Posterior cingulate gyrus (tissue), 11 donors: ENCODE data around the gene ZBED6.
"Not testable (repeated sequence)": the region's sequence is repeated elsewhere in the genome, so short reads cannot be mapped to it uniquely, and the experiment has no call there.

ENCODE experiments used
- DNase-seq, 10 donors: peaks; one replicate each; pipeline versions ENCODE4 v3.0.0 to v3.0.0-alpha.2; 2020 to 2021; ENCODE audit warnings: mixed read lengths in 3 of 10
- intact Hi-C: fragments of 100-400 bp; cut with DNase I; formaldehyde crosslinking; loops from one replicate; pipeline ENCODE4 v1.15.1; 2023

Gene ZBED6

DNA sequence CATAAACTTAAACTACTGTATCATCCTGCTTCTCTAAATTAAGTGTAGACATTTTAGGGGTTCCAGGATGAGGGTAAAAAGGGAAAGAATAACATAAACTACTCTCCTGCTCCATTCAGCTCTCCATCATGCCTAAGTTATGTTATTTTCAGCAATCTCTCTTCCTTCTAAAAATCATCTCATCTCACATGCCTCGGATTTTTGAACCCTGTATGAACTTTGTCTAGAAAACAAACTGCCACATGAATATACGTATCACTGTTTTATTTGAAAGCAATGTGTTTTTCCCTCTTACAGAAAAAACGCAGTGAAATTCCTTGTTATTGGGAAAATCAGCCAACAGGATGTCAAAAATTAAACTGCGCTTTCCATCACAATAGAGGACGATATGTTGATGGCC lies 32.6 kb downstream of the ZBED6 start:
- DNase-seq = no peak
- intact Hi-C loops = no loop called here

DNA sequence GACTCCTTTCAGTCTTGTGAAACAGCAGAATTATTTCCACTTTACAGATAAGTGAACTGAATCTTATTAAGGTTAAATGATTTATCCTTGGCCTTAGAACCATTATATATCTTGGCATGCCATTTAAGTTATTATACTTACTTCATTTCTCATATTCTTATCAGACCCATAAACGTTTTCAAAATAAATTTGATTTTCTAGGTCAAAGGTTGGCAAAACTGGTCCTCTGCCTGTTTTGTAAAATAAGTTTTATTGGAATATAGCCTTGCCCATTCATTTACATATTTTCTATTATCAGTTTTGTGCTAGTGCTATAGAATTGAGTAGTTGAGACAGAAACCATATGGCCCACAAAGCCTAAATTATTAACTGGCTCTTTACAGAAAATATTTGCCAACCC lies 33.1 kb downstream of the ZBED6 start:
- intact Hi-C loops = no loop called here
- DNase-seq = no peak

DNA sequence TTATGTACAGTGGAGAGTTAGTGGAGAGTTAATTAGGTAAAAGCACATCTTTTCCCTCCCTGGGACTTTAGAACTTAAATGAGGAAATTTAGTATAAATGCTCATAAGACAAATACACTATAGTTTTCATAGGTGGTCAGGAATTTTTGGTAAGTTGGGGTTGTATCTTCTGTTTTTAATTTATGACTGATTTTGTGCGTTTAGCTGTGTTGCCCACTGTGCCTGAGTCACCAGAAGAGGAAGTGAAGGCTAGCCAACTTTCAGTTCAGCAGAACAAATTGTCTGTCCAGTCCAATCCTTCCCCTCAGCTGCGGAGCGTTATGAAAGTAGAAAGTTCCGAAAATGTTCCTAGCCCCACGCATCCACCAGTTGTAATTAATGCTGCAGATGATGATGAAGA lies 33.8 kb downstream of the ZBED6 start:
- DNase-seq, intact Hi-C loops: not testable (repeated sequence)

DNA sequence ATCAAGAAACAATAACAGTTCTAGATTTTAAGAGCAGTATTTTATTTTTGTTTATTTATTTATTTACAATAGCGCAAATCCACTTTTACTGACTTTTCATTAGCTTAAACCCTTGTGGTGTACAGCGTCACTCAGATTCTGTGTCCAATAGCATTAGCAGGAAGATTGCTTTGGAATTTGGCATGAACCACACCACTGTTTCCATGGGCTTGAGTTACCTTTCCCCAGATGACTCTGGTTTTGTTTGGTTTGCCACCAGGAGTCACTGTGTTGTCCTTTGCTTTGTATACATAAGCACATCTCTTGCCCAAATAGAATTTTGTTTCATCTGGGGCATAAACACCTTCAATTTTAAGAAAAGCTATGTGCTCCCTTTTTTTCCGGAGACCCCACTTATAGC lies 40.1 kb downstream of the ZBED6 start:
- intact Hi-C loops = no loop called here

DNA sequence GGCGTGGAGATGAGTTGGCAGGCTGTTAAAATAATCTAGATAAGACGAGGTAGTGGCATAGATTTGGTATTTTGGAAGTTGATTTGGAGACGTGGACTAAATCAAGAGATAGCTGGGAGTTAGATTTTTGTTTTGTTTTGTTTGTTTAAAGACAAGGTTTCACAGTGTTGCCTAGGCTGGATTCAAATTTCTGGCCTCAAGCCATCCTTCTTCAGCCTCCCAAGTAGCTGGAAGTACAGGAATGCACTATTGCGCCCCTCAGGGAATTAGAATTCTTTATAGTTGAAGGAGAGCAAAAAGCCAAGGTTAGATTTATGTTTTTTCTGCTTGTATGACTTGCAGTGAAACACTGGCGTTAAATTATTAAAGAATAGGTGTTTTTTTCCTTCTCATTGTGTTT lies 43.7 kb downstream of the ZBED6 start:
- intact Hi-C loops = no loop called here
- no peak for DNase-seq

More for the DNA sequence above, 40.1 kb downstream of the ZBED6 start:
- DNase-seq = no peak

DNA sequence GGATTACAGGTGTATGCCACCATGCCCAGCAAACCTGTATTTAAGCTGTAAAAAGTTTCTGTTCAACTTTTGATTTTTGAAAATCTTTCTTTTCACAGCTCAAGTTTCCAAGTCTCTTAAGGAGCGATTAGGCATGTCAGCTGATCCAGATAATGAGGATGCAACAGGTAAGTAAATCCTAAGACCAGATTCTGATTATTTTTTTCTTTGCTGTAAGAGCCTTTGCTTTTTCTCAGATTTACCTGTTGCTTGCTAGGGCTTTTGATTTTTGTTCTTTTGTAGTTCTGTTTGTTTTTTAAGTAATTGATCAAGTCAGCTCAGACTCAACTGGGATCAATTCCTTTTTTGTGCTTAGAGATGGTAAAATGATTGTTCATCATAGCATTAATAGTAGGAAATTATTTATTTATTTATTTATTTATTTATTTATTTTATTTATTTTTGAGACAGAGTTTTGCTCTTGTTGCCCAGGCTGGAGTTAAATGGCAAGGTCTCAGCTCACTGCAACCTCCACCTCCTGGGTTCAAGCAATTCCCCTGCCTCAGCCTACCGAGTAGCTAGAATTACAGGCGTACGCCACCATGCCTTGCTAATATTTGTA lies 44.9 kb downstream of the ZBED6 start:
- DNase-seq = no peak
- intact Hi-C loops = no loop called here

DNA sequence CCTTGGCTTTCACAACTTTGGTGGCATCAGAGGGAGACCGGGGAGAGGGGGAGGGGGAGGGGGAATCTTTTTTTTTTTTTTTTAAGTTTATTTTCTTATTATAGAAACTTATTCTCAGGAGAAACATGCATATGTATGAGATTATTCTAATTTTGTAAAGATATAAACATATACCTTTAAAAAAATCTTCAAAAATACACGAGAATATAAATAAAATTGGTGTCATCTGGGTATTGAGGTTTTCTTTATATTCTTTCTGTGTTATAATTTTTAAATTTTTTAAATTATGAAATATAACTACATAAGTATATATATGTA lies 47.1 kb downstream of the ZBED6 start:
- intact Hi-C loops = no loop called here
- DNase-seq = no peak

DNA sequence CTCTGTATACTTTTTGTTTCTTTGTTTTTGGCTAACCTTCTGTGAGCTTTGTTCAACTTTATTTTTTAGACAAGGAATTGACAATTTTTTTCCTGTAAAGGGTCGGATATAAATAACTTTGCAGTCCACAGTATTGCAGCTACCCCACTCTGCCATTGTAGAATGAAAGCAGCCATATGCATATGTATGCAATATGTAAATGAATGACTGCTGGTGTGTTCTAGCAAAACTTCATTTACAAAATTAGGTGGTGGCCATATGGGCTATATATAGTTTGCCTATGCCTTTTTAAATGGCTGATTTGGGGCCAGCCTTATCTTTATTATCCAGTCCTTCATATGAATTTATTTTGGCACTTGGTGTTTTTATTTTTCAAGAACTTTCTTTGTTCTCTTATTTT lies 48.0 kb downstream of the ZBED6 start:
- intact Hi-C loops = no loop called here
- no peak for DNase-seq
